ENCODE measurements around the gene PRICKLE1.
A peak's percentile ranks its signal among the peaks of the same experiment; 100 is the strongest.

DNA sequence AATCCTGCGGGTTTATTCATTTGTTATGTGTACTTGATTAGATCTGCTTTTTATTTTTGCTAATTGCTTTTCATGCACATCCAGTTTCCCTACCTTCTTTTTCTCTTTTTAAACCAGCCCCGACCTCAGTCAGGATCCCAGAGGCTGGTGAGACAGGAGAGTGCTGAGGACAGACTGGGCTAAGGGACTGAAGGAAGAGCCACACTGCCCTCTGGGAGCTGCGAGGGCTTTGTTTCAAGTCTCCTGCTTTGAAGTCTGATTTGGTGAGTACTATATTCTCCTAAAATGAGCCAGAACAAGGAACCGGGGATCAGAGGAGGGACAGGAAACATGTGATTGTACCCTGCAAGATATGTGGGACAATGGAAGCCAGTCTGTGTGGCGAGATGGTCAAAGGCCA is 23.9 kb downstream of the PRICKLE1 start:
- TF ChIP-seq POLR2A (conservative IDR thresholded peaks at IDR 0.05) (no peak), HDAC6 (IDR thresholded peaks at IDR 0.05; ENCODE audit: low read depth, low read length) (no peak), GTF2A2 (tag; IDR thresholded peaks at IDR 0.05) (no peak), ZNF121 (CRISPR knock-in tag; conservative IDR thresholded peaks at IDR 0.05) (no peak), MYC (IDR thresholded peaks at IDR 0.05; ENCODE audit: low read depth, low read length) (no peak), MYC (CRISPR knock-in tag; IDR thresholded peaks at IDR 0.05; ENCODE audit: borderline replicate concordance, low read depth) (no peak), EHMT2 (IDR thresholded peaks at IDR 0.05) (no peak), TCF7 (IDR thresholded peaks at IDR 0.05; ENCODE audit: borderline replicate concordance) (no peak), SREBF2 (CRISPR knock-in tag; IDR thresholded peaks at IDR 0.05) (no peak), NCOR1 (IDR thresholded peaks at IDR 0.05) (no peak), ZC3H8 (IDR thresholded peaks at IDR 0.05) (no peak), ZKSCAN1 (IDR thresholded peaks at IDR 0.05; ENCODE audit: low read depth, low read length) (no peak), DNMT1 (IDR thresholded peaks at IDR 0.05) (no peak)
- TF ChIP-seq, protein P1, sequence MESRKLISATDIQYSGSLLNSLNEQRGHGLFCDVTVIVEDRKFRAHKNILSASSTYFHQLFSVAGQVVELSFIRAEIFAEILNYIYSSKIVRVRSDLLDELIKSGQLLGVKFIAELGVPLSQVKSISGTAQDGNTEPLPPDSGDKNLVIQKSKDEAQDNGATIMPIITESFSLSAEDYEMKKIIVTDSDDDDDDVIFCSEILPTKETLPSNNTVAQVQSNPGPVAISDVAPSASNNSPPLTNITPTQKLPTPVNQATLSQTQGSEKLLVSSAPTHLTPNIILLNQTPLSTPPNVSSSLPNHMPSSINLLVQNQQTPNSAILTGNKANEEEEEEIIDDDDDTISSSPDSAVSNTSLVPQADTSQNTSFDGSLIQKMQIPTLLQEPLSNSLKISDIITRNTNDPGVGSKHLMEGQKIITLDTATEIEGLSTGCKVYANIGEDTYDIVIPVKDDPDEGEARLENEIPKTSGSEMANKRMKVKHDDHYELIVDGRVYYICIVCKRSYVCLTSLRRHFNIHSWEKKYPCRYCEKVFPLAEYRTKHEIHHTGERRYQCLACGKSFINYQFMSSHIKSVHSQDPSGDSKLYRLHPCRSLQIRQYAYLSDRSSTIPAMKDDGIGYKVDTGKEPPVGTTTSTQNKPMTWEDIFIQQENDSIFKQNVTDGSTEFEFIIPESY (CRISPR knock-in tag; IDR thresholded peaks at IDR 0.05), result no peak
- TF ChIP-seq, protein P2, sequence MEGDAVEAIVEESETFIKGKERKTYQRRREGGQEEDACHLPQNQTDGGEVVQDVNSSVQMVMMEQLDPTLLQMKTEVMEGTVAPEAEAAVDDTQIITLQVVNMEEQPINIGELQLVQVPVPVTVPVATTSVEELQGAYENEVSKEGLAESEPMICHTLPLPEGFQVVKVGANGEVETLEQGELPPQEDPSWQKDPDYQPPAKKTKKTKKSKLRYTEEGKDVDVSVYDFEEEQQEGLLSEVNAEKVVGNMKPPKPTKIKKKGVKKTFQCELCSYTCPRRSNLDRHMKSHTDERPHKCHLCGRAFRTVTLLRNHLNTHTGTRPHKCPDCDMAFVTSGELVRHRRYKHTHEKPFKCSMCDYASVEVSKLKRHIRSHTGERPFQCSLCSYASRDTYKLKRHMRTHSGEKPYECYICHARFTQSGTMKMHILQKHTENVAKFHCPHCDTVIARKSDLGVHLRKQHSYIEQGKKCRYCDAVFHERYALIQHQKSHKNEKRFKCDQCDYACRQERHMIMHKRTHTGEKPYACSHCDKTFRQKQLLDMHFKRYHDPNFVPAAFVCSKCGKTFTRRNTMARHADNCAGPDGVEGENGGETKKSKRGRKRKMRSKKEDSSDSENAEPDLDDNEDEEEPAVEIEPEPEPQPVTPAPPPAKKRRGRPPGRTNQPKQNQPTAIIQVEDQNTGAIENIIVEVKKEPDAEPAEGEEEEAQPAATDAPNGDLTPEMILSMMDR (IDR thresholded peaks at IDR 0.05 in 2 of 3, conservative IDR thresholded peaks at IDR 0.05 in 1 of 3; ENCODE audit: insufficient read depth in 2 of 3, low read depth in 1 of 3, low read length in 3 of 3), result peak; percentile 25 to 46 (median 33); a peak in 4 of 6 replicates
